Measurements from ENCODE around the gene LPAR6. TPM values are rescaled to one million over a fixed set of nuclear protein-coding genes. Genes with fewer than 3 reads are reported as not detected.

LPAR6 gene
- total RNA-seq, 8 experiments from 2014 or later: 3.9 to 33.6 (median 10.4) TPM

- H3K4me1 ChIP-seq (replicated peaks in 1 of 2): no peaks in the 10 kb centered on the region
- WGBS, 10 experiments: 97 to 100% (median 100%) methylated on average over 1 to 3 of the region's 3 CpGs
- no peak overlapping the region for H3K27ac ChIP-seq
- in situ Hi-C loops (cut with MboI; ENCODE audit: low pct_unique_long_range_greater_than_20kb in 2 of 9, low sequenced_read_pairs in 9 of 9, unreplicated experiment in 9 of 9): no loop called here
- ATAC-seq (replicated peaks in 6 of 8): no peak
- H3K4me3 ChIP-seq: no peak overlapping the region
Observed at GRCh38 chr13:48391257-48391656, 21.7 kb downstream of the LPAR6 start.

- ATAC-seq (replicated peaks in 6 of 8): no peak
- no peak overlapping the region for H3K4me3 ChIP-seq
- H3K4me1 ChIP-seq (replicated peaks in 1 of 2): no peaks in the 10 kb centered on the region
- H3K27ac ChIP-seq: no peak overlapping the region
- WGBS, 10 experiments: 90 to 100% (median 96%) methylated on average over 5 to 8 of the region's 8 CpGs
- in situ Hi-C loops (cut with MboI; ENCODE audit: low pct_unique_long_range_greater_than_20kb in 2 of 9, low sequenced_read_pairs in 9 of 9, unreplicated experiment in 9 of 9): no loop called here
Observed at GRCh38 chr13:48386816-48387215, 26.1 kb downstream of the LPAR6 start.

GRCh38 chr13:48383384-48383783 is 29.5 kb downstream of the LPAR6 start:
- no peak overlapping the region for H3K4me3 ChIP-seq
- H3K27ac ChIP-seq: no peak overlapping the region
- no peak for ATAC-seq (replicated peaks in 6 of 8)
- 78 to 100% (median 100%) methylated on average over 1 to 2 of the region's 2 CpGs; no CpG with 5 or more reads in 1 of the 10 experiments for WGBS, 10 experiments
- no peaks in the 10 kb centered on the region for H3K4me1 ChIP-seq (replicated peaks in 1 of 2)
- in situ Hi-C loops (cut with MboI; ENCODE audit: low pct_unique_long_range_greater_than_20kb in 2 of 9, low sequenced_read_pairs in 9 of 9, unreplicated experiment in 9 of 9): no loop called here

GRCh38 chr13:48380581-48380980 is 32.3 kb downstream of the LPAR6 start:
- H3K4me1 ChIP-seq (replicated peaks in 1 of 2): no peaks in the 10 kb centered on the region
- no peak overlapping the region for H3K4me3 ChIP-seq
- no peak overlapping the region for H3K27ac ChIP-seq
- in situ Hi-C loops (cut with MboI; ENCODE audit: low pct_unique_long_range_greater_than_20kb in 2 of 9, low sequenced_read_pairs in 9 of 9, unreplicated experiment in 9 of 9): no loop called here
- no peak for ATAC-seq (replicated peaks in 6 of 8)

- no peak for ATAC-seq (replicated peaks in 6 of 8)
- Histone ChIP-seq H3K4me3 (no peak overlapping the region), H3K4me1 (replicated peaks in 1 of 2) (no peaks in the 10 kb centered on the region), H3K27ac (no peak overlapping the region)
- in situ Hi-C loops (cut with MboI; ENCODE audit: low pct_unique_long_range_greater_than_20kb in 2 of 9, low sequenced_read_pairs in 9 of 9, unreplicated experiment in 9 of 9): no loop called here
- WGBS, 10 experiments: 83 to 100% (median 100%) methylated on average over 1 to 2 of the region's 2 CpGs; no CpG with 5 or more reads in 1 of the 10 experiments
Observed at GRCh38 chr13:48377857-48378256, 35.1 kb downstream of the LPAR6 start.

GRCh38 chr13:48370815-48371214 is 42.1 kb downstream of the LPAR6 start:
- 57 to 100% (median 83%) methylated on average over 1 to 2 of the region's 2 CpGs; no CpG with 5 or more reads in 6 of the 10 experiments for WGBS, 10 experiments
- in situ Hi-C loops (cut with MboI; ENCODE audit: low pct_unique_long_range_greater_than_20kb in 2 of 9, low sequenced_read_pairs in 9 of 9, unreplicated experiment in 9 of 9): no loop called here
- Histone ChIP-seq H3K4me1 (replicated peaks in 1 of 2) (no peaks in the 10 kb centered on the region), H3K4me3 (no peak overlapping the region), H3K27ac (no peak overlapping the region)
- no peak for ATAC-seq (replicated peaks in 6 of 8)

GRCh38 chr13:48369988-48370387 is 42.9 kb downstream of the LPAR6 start:
- no peak for ATAC-seq (replicated peaks in 6 of 8)

More at GRCh38 chr13:48369988-48370387, 42.9 kb downstream of the LPAR6 start:
- Histone ChIP-seq H3K4me1 (replicated peaks in 1 of 2) (no peaks in the 10 kb centered on the region), H3K27ac (no peak overlapping the region), H3K4me3 (no peak overlapping the region)
- 0 to 100% (median 80%) methylated on average over 1 of the region's 1 CpG; no CpG with 5 or more reads in 3 of the 10 experiments for WGBS, 10 experiments
- in situ Hi-C loops (cut with MboI; ENCODE audit: low pct_unique_long_range_greater_than_20kb in 2 of 9, low sequenced_read_pairs in 9 of 9, unreplicated experiment in 9 of 9): no loop called here

Other genes with a start within 250 kb of the LPAR6 start
- gene ITM2B, start 179.9 kb downstream of the LPAR6 start, total RNA-seq: 100 to 1,000 TPM; 100 to 965 (median 173) TPM
- 10 to 100 TPM; 20.1 to 47.5 (median 23.2) TPM for gene RB1, start 109.4 kb downstream of the LPAR6 start, total RNA-seq
- gene RCBTB2, start 120.0 kb upstream of the LPAR6 start, total RNA-seq: 10 to 100 TPM in 3 of 8 experiments, 1 to 10 TPM in 5; 7.6 to 22.9 (median 9.4) TPM
- under 1 TPM in 6 of 8 experiments, not detected in 2; 0.05 to 0.33 (median 0.13) TPM for gene CYSLTR2, start 240.8 kb upstream of the LPAR6 start, total RNA-seq